ENCODE data around the gene MRPS18B. TPM values are rescaled to one million over a fixed set of nuclear protein-coding genes. Genes with fewer than 3 reads are reported as not detected.

MRPS18B gene
- total RNA-seq, 1 donor from 2014 or later = 36.6 TPM

- Mint-ChIP-seq H3K4me1 (ENCODE audit: unreplicated experiment) (peaks cover 41% of the 10 kb centered on the region), H3K9me3 (ENCODE audit: unreplicated experiment) (no peaks in the 10 kb centered on the region), H3K36me3 (ENCODE audit: unreplicated experiment) (peaks cover 29% of the 10 kb centered on the region), H3K27me3 (ENCODE audit: unreplicated experiment) (no peaks in the 10 kb centered on the region), H3K4me3 (ENCODE audit: unreplicated experiment) (peak overlapping the region; percentile 97), H3K27ac (ENCODE audit: unreplicated experiment) (peak overlapping the region; percentile 100)
- no peak for TF ChIP-seq CTCF (IDR thresholded peaks at IDR 0.05)
- no peak for DNase-seq (ENCODE audit: extremely low spot score, unreplicated experiment)
Measured at GRCh38 chr6:30615219-30615957, 2.3 kb upstream of the MRPS18B start.

GRCh38 chr6:30615958-30616810 lies 1.5 kb upstream of the MRPS18B start:
- Mint-ChIP-seq H3K36me3 (ENCODE audit: unreplicated experiment) (peaks cover 29% of the 10 kb centered on the region), H3K27ac (ENCODE audit: unreplicated experiment) (peak overlapping the region; percentile 100), H3K4me3 (ENCODE audit: unreplicated experiment) (peak overlapping the region; percentile 97), H3K27me3 (ENCODE audit: unreplicated experiment) (no peaks in the 10 kb centered on the region), H3K9me3 (ENCODE audit: unreplicated experiment) (no peaks in the 10 kb centered on the region), H3K4me1 (ENCODE audit: unreplicated experiment) (peaks cover 41% of the 10 kb centered on the region)
- no peak for DNase-seq (ENCODE audit: extremely low spot score, unreplicated experiment)
- TF ChIP-seq CTCF (IDR thresholded peaks at IDR 0.05) = no peak

- H3K36me3 Mint-ChIP-seq (ENCODE audit: unreplicated experiment) = peaks cover 29% of the 10 kb centered on the region
- H3K4me1 Mint-ChIP-seq (ENCODE audit: unreplicated experiment) = peaks cover 36% of the 10 kb centered on the region
- no peaks in the 10 kb centered on the region for H3K27me3 Mint-ChIP-seq (ENCODE audit: unreplicated experiment)
- peak; percentile 99 for DNase-seq (ENCODE audit: extremely low spot score, unreplicated experiment)
- peak within 1 kb of the TSS; percentile 97 for H3K4me3 Mint-ChIP-seq (ENCODE audit: unreplicated experiment)
- H3K27ac Mint-ChIP-seq (ENCODE audit: unreplicated experiment) = peak within 1 kb of the TSS; percentile 100
- no peak for TF ChIP-seq CTCF (IDR thresholded peaks at IDR 0.05)
- H3K9me3 Mint-ChIP-seq (ENCODE audit: unreplicated experiment) = no peaks in the 10 kb centered on the region
Measured at GRCh38 chr6:30616811-30617564, 652 bp upstream of the MRPS18B start, which contains the start of gene PPP1R10. Gene PPP1R10 (minus strand): TSS chr6:30617243. CDS start chr6:30609944, 7,299 bp downstream.

- Mint-ChIP-seq H3K27me3 (ENCODE audit: unreplicated experiment) (no peaks in the 10 kb centered on the region), H3K9me3 (ENCODE audit: unreplicated experiment) (no peaks in the 10 kb centered on the region), H3K36me3 (ENCODE audit: unreplicated experiment) (peaks cover 30% of the 10 kb centered on the region), H3K4me1 (ENCODE audit: unreplicated experiment) (peaks cover 26% of the 10 kb centered on the region), H3K4me3 (ENCODE audit: unreplicated experiment) (peak overlapping the region; percentile 97), H3K27ac (ENCODE audit: unreplicated experiment) (peak overlapping the region; percentile 100)
- TF ChIP-seq CTCF (IDR thresholded peaks at IDR 0.05) = no peak
- no peak for DNase-seq (ENCODE audit: extremely low spot score, unreplicated experiment)
Measured at GRCh38 chr6:30618270-30618797, 694 bp downstream of the MRPS18B start.

All from osteocyte (in vitro differentiated cells).